Adrenal gland (tissue), 12 donors: ENCODE results near the gene NUAK1. TPM values are rescaled to one million over a fixed set of nuclear protein-coding genes. Genes with fewer than 3 reads are reported as not detected.

Experiments used
- DNase-seq, 7 donors: peaks; one replicate each; pipeline ENCODE4 v3.0.0-alpha.2; 2019 to 2020
- H3K27ac ChIP-seq, 5 donors: fragments of 200-600 bp; sonication (generic) in 4 of 5; 1 replicate in 3 of 5; 2 replicates in 2 of 5; pipeline versions ENCODE4 v1.5.1 to v1.8.0; 2016 to 2020; ENCODE audit warnings: mild to moderate bottlenecking in 1 of 5
- H3K27me3 ChIP-seq: fragments of 200-600 bp; 2 replicates; pipeline ENCODE4 v1.8.0; 2021
- H3K36me3 ChIP-seq, 2 donors: fragments of 200-600 bp; replicated peaks in 1 of 2; 1 replicate in 1 of 2; 2 replicates in 1 of 2; pipeline versions ENCODE4 v1.5.1 to v1.8.0; 2018 to 2022
- H3K4me1 ChIP-seq, 2 donors: fragments of 200-600 bp; replicated peaks in 1 of 2; 1 replicate in 1 of 2; 2 replicates in 1 of 2; pipeline versions ENCODE4 v1.5.1 to v1.8.0; 2018 to 2021
- H3K4me3 ChIP-seq, 4 donors: fragments of 200-600 bp; sonication (generic) in 3 of 4; one replicate each; pipeline ENCODE4 v1.5.1; 2016 to 2018
- H3K9me3 ChIP-seq, 3 donors: fragments of 200-600 bp; sonication (generic) in 1 of 3; replicated peaks in 1 of 3; 1 replicate in 2 of 3; 2 replicates in 1 of 3; pipeline versions ENCODE4 v1.5.1 to v1.8.0; 2016 to 2021
- POLR2A ChIP-seq, 2 donors: fragments of 450-650 bp; IDR thresholded peaks; one replicate each; pipeline ENCODE4 v1.6.1; 2017; ENCODE audit warnings: antibody characterized with exemption in 2 of 2, mild to moderate bottlenecking in 2 of 2, moderate library complexity in 1 of 2
- whole genome bisulfite sequencing, 4 donors: extraction: QIAGEN DNeasy Blood & Tissue Kit in 2 of 4; methylation state at CpG; one replicate each; pipeline versions ENCODE4 v1.1.5 to v1.1.7; 2013 to 2017; 5-methylcytosine and 5-hydroxymethylcytosine counted together
- intact Hi-C, 2 donors: fragments of 100-400 bp; cut with DNase I; formaldehyde crosslinking; loops; one replicate each; pipeline versions ENCODE4 v1.14.1 to v1.15.0; 2022 to 2023
- polyA plus RNA-seq, 3 donors: library from polyadenylated mRNA; stranded (reverse); fragments of 200-250 nt in 2 of 3; fragments of 350-450 nt in 1 of 3; fragmentation: Illumina TruSeq in 1 of 3; extraction: RNeasy Lipid Tissue Mini Kit (QIAGEN cat#74804) in 1 of 3; gene quantifications; one replicate each; pipeline ENCODE4 v1.2.3, GENCODE V29; 2013 to 2014
- total RNA-seq, 9 donors: library from RNA; depleted of rRNA in 4 of 9; stranded (reverse); fragments of >200 nt in 4 of 9; fragments of 120-200 nt in 1 of 9; fragmentation: NEBNext Ultra II Directional in 1 of 9; extraction: Animal tissue kit (Norgen Biotek cat#: 25700) in 1 of 9; gene quantifications; one replicate each; pipeline versions ENCODE4 v1.1.0 to v1.2.4, GENCODE V29; 2013 to 2023
- TF ChIP-seq, protein P1 (sequence below), 6 experiments: fragments of 450-650 bp in 4 of 6; fragments of 200-600 bp in 2 of 6; sonication (generic) in 1 of 6; IDR thresholded peaks; 1 replicate in 5 of 6; 2 replicates in 1 of 6; pipeline versions ENCODE4 v1.5.1 to v1.8.0; 2016 to 2021; ENCODE audit warnings: antibody characterized with exemption in 6 of 6, mild to moderate bottlenecking in 2 of 6, moderate library complexity in 1 of 6
- donor health status: healthy with polysubstance abuse.
- donor health status: Bipolar disorder and iron deficiency.
- donor health status: DM: yes; HTN: yes; CAD: no.
- donor health status: DM: no; HTN: no; CAD: no.
- donor health status: DM: no; HTN: no; CAD: no.
- donor health status: DM: yes; HTN: yes; CAD: no.

Gene NUAK1
- total and polyA plus RNA-seq, 12 donors = 2.4 to 15.1 (median 8.4) TPM

GRCh38 chr12:106187155-106187789 is 48.5 kb upstream of the NUAK1 start:
- Histone ChIP-seq H3K36me3 (no peaks in the 10 kb centered on the region), H3K4me1 (no peaks in the 10 kb centered on the region), H3K4me3 (no peak overlapping the region), H3K27me3 (peaks cover 6% of the 10 kb centered on the region), H3K9me3 (no peaks in the 10 kb centered on the region), H3K27ac (no peak overlapping the region)
- no peak for DNase-seq
- 51 to 59% (median 56%) methylated on average over 6 of the region's 6 CpGs for WGBS, 4 donors
- no peak for TF ChIP-seq POLR2A (IDR thresholded peaks at IDR 0.05)
- TF ChIP-seq, protein P1, sequence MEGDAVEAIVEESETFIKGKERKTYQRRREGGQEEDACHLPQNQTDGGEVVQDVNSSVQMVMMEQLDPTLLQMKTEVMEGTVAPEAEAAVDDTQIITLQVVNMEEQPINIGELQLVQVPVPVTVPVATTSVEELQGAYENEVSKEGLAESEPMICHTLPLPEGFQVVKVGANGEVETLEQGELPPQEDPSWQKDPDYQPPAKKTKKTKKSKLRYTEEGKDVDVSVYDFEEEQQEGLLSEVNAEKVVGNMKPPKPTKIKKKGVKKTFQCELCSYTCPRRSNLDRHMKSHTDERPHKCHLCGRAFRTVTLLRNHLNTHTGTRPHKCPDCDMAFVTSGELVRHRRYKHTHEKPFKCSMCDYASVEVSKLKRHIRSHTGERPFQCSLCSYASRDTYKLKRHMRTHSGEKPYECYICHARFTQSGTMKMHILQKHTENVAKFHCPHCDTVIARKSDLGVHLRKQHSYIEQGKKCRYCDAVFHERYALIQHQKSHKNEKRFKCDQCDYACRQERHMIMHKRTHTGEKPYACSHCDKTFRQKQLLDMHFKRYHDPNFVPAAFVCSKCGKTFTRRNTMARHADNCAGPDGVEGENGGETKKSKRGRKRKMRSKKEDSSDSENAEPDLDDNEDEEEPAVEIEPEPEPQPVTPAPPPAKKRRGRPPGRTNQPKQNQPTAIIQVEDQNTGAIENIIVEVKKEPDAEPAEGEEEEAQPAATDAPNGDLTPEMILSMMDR (IDR thresholded peaks at IDR 0.05) = no peak
- intact Hi-C loops = no loop called here

DNA sequence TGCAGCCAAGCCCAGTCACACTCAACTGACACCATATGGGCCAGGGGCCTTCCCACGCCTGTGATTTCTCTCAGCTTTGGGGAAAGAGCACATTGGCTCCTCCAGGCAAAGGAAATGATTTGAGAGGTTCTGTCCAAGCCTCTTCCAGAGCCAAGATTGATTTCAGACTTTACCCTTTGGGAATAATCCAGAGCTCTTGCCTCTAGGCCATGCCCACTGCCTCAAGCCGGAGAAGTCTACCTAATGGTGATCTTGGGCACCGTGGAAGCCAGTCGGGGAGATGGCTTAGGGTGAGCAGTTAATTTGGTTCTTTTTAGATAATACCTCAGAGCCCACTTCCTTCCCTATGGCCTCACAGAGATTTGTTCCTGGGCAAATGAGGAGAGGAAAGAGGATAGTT is 45.0 kb upstream of the NUAK1 start:
- Histone ChIP-seq H3K9me3 (no peaks in the 10 kb centered on the region), H3K27ac (no peak overlapping the region), H3K36me3 (no peaks in the 10 kb centered on the region), H3K4me1 (peaks cover 0 to 6% of the 10 kb centered on the region in 2 donors), H3K27me3 (peaks cover 6% of the 10 kb centered on the region), H3K4me3 (no peak overlapping the region)
- no peak for DNase-seq
- intact Hi-C loops = no loop called here
- TF ChIP-seq, protein P1 (IDR thresholded peaks at IDR 0.05) = no peak
- no peak for TF ChIP-seq POLR2A (IDR thresholded peaks at IDR 0.05)
- 93 to 96% (median 94%) methylated on average over 4 of the region's 4 CpGs for WGBS, 4 donors

GRCh38 chr12:106181401-106182114 is 42.8 kb upstream of the NUAK1 start:
- Histone ChIP-seq H3K4me3 (no peak overlapping the region), H3K9me3 (no peaks in the 10 kb centered on the region), H3K4me1 (peaks cover 0 to 6% of the 10 kb centered on the region in 2 donors), H3K27me3 (no peaks in the 10 kb centered on the region), H3K36me3 (no peaks in the 10 kb centered on the region), H3K27ac (no peak overlapping the region)
- TF ChIP-seq, protein P1 (IDR thresholded peaks at IDR 0.05) = no peak
- TF ChIP-seq POLR2A (IDR thresholded peaks at IDR 0.05) = no peak
- intact Hi-C loops = no loop called here
- WGBS, 4 donors = 65 to 75% (median 69%) methylated on average over 6 of the region's 6 CpGs
- DNase-seq = no peak

GRCh38 chr12:106179086-106179485 is 40.3 kb upstream of the NUAK1 start:
- Histone ChIP-seq H3K27me3 (no peaks in the 10 kb centered on the region), H3K9me3 (no peaks in the 10 kb centered on the region), H3K4me1 (peaks cover 0 to 6% of the 10 kb centered on the region in 2 donors), H3K36me3 (no peaks in the 10 kb centered on the region), H3K4me3 (no peak overlapping the region), H3K27ac (peak overlapping the region in 2 of 5 donors; percentile 42 to 60)
- TF ChIP-seq, protein P1 (IDR thresholded peaks at IDR 0.05) = no peak
- TF ChIP-seq POLR2A (IDR thresholded peaks at IDR 0.05) = no peak
- 57 to 72% (median 63%) methylated on average over 3 of the region's 3 CpGs for WGBS, 4 donors
- peak in 2 of 7 donors; percentile 24 to 55 for DNase-seq
- intact Hi-C loops = no loop called here
